NCI-H345 treated with DMSO at 0.1 percent for 48 hours (cell line): ENCODE measurements around the gene AHDC1.

ENCODE experiments used
- DNase-seq: peaks from one replicate; lab custom pipeline; 2025; ENCODE audit not compliant: unreplicated experiment; lab: John Stamatoyannopoulos, UW

AHDC1 gene

GRCh38 chr1:27599605-27600497 is 4.1 kb downstream of the AHDC1 start:
- no peak for DNase-seq

GRCh38 chr1:27598902-27599528 is 4.9 kb downstream of the AHDC1 start:
- no peak for DNase-seq

GRCh38 chr1:27598295-27598687 is 5.7 kb downstream of the AHDC1 start:
- DNase-seq, result no peak

DNA sequence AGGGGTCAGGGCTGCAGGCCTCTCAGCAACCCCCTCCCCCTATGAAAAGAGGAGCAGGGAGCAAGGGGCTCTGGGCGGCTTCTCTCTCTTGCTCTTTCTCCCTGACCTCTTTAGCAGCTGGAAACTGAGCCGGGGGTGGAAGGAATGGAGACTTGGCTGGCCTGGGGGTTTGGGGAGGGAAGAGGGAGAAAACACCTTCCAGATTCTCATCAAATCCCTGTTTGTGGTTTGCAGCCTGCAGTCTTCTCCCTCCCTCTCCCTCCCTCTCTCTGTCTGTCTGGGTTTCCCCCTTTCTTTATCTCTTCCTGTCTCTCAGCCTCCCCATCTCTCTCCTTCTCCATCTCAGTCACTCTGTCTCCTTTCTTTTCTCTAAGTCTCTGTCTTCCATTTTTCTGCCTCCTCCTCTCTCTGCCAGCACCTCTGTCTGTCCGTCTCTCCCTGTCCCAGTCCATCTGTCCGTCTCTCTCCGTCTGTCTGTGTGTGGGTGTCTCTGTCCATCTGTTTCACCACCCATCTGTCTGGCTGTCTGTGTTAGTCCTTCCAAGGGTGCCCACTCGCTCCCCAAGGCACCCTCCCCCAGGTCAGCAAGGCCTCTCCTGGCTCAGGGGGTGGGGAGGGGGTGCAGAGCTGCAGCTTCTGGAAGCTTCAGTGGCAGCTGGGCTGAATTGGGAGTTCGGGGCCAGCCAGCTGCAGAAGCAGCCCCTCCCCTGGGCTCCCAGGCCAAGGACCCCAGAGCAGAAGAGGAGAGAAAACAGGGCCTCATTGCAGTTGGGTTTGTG is 6.2 kb downstream of the AHDC1 start:
- DNase-seq, result no peak

- no peak for DNase-seq
Measured at GRCh38 chr1:27596986-27597385, 7.0 kb downstream of the AHDC1 start.

DNA sequence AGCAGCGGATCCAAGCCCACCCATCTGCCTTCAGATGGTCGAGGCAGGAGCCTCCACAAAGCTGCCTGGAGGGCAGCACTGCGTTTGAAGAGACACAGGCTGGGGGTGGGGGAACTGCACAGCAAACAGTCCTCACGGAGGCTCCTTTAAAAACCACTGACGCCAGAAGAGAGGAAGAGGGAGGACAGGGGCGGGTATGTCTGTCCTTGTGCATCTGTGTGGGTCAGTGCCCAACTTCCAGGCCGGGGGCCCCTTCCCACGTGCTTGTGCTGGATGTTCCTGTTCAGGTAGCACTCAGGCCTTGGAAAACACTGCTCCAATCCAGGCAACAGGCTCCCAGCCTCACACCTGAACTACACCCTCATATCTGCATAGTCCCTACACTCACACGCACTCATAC is 7.7 kb downstream of the AHDC1 start:
- DNase-seq, result no peak

- DNase-seq, result no peak
Measured at GRCh38 chr1:27595597-27595996, 8.3 kb downstream of the AHDC1 start.

DNA sequence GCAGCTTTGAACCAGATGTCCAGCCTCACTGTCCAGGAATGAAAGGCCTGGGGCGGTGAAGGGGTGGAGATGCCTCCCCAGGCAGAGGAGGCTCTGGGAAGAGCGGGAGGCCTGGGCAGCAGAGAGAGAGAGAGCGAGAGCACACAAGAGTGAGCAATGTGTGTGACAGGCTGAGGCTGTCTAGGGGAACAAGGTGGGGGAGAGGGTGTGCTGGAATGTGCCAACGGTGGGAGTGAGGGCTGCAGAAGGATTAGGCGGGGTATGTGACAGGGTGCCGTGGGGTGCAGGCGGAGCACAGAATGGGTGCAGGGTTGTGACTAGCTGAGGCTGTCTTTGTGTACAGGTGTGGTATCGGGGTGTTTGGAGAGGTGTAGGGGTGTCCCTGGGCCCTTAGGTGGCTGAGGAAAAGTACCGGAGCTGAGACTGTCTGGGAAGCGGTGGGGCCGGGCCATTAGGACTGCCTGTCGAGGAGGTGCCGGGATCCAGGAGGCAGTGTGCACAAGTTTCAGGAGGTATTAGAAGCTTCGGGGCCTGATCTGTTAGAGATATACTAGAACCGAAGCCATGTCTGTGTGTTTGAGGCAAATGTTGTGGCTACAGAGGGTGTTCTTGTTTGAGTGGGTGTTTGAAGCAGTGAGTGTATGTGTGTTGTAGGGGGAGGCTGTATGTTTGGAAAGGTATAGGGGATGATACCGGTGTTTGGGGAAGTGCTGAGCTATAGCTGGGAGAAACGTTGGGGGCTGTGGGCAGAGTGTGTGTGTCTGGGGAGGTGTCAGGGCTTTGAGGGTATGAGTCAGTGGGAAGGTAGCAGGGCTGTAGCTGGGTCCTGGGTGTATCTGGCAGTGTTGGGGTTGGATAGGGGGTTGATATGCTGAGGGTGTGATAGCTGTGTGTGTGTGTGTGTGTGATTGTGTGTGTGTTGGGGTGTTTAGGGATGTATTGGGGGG is 9.1 kb downstream of the AHDC1 start:
- no peak for DNase-seq

GRCh38 chr1:27593678-27594563 is 10.0 kb downstream of the AHDC1 start:
- DNase-seq, result no peak

GRCh38 chr1:27592931-27593677 is 10.8 kb downstream of the AHDC1 start:
- DNase-seq, result no peak

DNA sequence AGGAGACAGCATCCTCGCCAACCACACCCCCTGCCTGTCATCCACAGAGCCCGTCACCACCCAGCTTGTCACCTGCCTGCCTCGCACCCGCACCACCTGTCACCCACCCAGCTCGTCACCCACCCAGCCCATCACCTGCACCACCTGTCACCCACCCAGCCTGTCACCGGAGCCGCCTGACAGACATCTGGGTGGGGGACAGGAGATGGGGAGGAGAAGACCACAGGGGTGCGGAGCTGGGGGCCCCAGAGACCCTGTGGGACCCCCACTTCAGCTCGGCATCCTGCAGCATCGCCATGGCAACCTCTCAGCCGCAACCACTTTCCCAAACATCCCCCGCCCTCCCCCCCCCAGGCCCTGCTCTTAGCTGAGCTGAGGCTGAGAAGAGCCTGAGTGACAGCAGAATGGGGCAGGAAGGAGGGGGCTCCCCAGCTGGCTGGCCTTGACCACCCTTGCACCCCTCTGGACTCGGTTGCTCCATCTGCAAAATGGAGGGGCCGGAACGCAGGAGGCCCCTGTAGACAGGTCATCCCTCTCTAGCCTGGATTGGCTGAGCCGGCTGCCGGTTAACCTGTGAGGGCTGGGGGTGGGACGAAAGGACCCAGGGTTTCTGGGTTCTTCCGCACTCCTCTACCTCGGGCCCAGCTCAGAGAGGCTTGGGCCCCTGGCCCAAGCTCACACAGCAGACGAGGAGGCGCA is 11.6 kb downstream of the AHDC1 start:
- DNase-seq, result peak; percentile 50

GRCh38 chr1:27591622-27592021 is 12.3 kb downstream of the AHDC1 start:
- peak; percentile 34 for DNase-seq

DNA sequence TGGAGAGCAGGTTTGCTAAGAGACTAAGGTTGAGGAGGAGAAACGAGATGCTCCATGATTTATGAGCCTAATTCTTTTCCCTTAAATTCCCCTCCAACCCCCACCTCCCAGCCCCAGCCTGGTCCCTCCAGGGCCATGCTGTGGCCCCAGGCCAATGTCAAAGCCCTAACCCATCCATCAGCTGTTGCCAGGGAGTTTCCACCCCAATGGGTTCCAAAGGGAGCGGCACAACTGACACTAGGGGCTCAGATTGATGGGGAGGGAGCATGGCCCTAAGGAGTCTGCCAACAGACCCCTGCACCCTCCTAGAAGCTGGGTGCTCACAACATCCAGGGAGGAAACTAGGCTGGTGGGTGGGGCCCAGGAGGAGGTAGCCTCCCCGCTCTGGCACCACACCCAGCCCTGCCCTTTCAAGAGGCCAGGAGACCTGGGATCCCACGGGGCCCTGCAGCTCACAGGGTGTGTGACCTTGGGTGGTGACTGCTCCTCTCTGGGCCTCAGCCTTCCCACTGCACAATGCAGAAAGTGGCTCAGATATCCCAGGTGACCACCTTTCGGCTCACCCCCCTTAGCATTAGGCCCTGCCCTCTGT is 12.9 kb downstream of the AHDC1 start:
- no peak for DNase-seq

DNA sequence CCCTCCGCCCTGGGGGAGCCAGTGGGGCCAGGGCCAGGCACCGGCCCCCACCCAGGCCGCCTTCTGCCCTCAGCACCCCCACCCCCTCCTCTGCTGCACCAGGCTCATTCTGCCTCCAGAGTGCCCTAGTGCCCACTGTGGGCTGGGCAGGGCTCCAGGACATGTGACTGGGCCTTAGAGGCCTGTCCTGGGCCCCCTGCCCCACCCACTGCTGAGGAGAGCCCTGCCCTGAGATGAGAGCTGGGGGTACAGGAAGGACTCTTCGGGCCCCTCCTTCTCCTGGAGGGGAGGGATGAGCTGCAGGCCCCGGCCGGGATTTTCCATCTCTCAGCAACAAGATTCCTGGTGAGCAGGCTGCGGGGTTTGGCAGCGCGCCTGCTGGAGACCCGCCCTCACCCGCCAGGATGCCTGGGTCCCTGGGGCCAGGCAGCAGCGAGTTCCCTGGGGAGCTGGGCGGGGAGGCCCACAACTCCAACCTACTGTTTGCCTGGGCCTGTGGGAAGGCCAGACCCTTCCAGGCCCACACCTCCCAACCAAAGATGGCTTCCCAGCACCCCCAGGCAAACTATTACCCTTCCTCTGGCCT is 14.0 kb downstream of the AHDC1 start:
- peak; percentile 71 for DNase-seq

- DNase-seq, result no peak
Measured at GRCh38 chr1:27589441-27589840, 14.5 kb downstream of the AHDC1 start.

DNA sequence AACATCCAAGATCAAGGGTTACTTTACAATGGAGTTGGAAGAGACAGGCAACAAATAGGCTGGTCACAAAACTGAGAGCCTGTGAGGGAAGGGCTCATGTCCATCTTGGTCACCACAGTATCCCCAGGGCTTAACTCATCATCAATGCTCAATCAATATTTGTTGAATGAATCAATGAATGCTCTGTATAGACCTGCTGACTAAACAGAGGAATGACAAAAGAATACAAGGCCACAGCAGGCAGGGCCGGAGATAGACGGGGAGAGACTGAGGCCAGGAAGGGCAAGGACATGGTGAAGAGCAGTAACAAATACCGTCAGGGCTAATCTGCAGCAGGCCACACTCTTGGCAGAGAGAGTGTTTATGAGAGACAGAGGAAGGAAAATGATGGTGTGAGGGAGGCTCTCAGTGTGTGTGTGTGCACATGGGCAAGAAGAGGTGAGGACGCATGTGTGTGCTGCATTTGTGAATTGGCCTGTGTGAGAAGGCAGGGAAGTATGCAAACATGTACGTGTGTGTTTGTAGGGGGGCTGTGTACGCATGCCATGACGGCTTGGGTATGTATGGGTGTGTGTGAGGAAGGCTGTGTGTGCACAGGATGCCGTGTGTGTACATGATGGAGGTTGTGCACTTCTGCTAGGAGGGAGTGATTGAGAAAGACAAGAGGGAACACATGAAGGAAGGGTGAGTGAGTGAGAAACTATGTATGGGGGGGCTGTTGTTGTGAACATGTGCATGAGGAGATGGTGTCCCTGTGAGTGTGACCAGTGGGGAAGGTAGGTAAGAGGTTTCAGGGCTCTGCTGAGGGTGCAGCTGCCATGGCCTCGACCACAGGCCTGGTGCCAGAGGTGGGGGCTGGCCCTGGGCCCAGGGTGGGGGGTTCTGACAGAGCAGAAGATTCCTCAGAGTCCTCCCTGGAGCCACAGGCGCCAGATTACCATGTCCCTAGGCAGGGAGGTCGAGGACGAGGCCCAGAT is 15.4 kb downstream of the AHDC1 start:
- no peak for DNase-seq
